AG08396 (cell line): ENCODE data around the gene RPL23.
A peak's percentile ranks its signal among the peaks of the same experiment; 100 is the strongest.

Experiments
- DNase-seq: peaks from one replicate; pipeline ENCODE4 v3.0.0; 2012; ENCODE audit warnings: low spot score, mixed read lengths

The RPL23 gene

DNA sequence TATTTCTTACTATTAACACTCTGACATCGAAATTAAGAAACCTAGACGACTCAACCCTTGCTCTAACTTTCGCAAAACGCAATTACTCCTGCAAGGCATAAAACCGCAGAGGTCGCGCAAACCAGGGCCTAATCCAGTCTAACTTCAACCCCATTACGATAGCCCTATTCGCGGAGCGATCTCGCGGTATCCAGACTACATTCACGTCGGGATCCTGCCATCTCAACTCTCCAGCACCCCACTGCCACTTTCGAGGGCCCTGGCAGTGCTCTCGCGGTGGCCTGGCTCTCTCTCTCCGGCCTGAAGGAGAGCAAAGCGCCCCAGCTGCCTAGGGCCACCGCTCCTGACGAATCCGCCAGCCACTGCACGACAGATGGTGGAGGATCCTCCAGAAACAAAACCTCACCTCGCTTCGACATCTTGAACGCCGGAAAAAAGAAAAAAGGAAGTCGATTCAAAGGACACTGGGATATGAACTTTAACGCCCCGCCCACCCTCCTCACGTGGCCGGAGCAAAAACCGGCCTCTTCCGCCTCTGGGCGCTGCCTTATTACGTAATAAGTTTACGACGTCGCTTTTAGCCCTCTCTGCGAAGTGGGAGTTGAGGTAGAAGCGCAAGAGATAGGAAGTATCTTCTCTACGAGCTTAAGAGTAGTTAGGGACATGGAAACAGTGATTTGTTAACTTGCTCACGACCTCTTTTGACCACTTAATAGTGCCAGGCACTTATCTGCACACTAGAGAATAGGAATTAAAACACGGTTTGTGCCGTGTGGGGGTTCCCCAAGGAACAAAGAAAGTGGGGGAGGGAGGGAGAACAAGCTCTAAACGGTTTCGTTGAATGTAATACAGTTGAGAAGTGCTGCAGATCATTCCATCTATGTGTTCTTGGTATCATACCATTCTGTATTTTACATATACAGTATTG, at the start of gene RPL23:
TSS of gene RPL23 (minus strand) at position 430 of the 928 bp plus-strand sequence. CDS start at position 419, 11 bp downstream.
- peak; percentile 90 for DNase-seq

DNA sequence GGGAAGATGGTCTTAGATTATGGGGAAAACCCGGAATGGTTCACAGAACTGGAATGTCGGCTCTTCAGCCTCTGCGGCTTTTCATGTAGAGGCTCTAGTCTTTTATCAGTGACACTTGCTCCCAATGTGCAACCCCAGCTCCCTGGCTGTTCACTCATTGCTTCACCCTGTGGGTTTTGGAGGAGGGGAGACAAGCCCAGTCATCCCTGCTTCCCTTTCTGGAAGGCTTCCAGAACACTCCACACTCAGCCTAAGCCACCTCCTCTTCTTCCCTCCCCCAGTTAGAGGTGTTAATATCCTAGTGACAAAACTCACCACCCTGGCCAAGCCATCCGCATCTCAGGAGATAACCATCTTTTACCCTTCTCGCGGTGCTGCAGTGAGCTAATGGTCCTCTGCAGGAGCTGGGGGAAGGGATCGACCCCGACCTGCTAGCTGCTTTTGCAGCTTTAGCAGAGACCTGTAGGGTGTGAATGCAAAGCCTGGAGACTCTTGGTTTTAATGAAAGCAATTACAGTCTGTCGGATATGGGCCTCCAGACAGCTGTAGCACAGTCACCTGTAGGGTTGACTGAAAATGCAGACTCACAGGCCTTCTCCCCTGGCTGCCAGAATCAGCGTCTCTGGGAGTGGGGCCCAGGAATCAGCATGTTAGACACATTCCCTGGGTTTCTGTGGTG, 47.6 kb upstream of the RPL23 start:
- peak; percentile 92 for DNase-seq

DNA sequence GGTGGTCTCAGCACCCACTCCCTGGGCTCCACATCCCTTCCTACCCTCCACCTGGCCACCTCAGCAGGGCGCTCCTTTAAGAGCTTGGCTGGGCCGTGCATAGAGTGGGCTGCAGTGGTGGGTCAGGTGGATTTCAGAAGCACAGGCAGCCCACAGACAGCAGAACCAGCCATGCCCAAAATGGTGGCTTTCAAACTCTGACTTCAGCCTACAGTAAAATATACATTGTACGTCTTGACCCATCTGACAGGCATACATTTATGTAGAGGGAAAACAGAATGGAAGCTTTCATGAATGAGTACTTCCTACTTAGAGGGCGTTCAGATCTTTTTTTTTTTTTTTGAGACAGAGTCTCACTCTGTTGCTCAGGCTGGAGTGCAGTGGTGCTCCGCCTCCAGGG, 45.9 kb upstream of the RPL23 start:
- DNase-seq, result no peak

DNA sequence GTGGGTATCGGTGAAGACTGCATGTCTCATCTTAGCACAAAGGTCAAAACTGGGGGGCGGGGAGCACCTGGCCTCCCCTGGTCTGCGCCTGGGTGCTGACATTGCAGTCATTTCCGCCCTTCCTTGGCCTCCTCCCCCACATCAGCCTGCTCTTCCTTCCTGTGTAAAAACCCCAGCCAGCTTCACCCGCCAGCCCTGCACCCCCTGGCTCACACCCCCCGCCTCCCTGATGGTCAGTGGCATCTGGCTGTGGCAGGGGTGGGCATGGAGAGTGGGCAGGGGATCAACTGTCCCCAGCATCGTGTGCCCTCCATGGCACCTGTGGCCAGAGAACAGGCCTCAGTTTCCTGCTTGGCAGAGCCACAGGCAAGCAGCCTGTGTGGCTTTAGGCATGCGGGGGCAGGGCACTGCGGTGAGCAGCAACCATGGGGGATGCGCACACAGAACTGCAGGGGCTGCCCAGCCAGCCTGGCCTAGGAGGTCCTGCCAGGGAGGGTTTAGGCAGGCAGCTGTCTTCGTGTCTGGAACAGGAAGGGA, 45.4 kb upstream of the RPL23 start:
- no peak for DNase-seq

DNA sequence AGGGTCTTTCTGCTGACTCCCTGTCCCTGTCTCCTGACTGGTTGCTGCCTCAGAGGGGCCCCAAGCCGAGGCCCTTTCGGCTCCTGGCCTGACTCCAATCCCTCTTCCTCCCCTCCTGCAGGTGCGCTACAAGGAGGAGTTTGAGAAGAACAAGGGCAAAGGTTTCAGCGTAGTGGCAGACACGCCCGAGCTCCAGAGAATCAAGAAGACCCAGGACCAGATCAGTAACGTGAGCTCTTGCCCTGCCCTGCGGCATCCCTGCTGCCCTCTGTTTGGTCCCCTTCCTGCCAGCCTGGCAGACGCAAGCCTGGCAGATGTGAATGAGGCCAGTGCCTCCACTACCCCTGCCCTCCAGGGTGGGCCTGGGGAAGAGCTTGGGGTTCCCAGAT, 44.8 kb upstream of the RPL23 start:
- DNase-seq, result no peak

DNA sequence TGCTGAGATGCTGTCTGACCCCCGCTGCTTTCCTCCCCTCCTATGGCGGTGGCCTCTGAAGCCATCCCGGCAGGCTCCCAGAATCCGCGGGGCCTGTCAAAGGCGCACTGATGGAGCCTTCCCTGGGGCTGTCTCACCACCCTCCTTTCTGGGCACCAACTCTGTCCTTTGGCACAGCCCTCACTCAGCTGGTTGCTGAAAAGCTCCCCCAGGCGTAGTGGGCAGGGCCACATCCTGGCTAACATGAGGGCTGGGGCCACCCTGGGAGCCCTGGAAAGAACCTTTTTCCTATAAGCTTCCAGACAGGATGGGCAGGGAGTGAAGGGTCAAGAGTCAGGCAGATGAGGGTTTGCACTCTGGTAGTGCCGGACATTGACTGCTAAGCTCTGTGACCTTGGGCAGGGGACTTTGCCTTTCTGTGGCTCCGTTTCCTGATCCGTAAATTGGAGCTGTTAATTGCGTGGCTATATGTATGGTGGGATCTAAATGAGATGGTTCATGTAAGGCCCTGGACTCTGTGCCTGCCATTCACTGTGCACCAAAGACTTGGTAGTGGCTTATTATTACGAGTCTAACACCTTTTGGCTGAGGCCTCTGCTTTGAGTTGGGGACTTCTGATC, 44.3 kb upstream of the RPL23 start:
- no peak for DNase-seq

DNA sequence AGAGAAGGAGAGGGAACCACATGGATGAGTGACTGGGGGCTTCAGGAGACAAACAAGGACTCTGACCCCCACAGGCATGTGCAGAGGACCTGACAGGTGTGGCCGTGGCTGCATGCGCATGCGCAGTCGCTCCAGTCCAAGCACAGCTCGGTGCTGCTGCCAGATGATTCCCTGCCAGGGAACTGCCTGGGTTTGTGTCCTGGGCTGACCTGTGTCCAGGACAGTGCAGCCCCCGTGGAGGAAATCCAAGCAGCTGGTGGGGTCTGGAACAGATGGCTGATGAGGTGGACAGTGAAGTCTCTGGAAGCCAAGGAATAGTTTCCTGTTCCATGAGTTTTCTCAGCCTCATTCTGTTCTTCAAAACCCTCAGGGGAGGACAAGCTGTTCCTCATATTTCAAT, 43.7 kb upstream of the RPL23 start:
- no peak for DNase-seq

DNA sequence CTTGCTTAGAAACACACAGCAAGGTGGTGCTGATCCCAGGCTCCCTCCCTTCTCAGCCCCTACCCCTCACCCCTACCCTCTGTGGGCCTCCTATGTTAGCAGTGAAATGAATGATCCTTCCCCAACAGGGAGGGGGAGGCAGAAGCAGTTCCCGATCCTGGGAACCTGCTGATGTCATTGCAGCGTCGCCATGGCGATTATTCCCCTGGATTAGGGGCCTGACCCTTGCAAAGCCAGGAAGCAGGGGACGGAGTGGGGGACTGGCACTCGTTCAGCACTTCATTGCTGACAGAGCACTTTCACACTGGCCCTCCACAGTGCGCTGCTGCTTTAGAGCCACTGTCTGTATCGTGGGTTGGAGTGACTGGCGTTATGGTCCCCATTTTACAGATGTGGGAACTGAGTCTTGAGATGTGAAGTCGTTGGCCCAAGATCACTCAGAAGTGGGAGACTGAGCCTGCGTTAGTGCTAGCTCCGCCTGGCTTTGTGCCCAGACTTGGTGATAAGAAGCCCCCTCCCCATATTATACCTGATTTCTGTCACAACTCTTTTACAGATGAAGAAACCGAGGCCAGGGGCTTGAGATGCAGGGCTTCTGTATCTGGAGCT, 42.9 kb upstream of the RPL23 start:
- no peak for DNase-seq

DNA sequence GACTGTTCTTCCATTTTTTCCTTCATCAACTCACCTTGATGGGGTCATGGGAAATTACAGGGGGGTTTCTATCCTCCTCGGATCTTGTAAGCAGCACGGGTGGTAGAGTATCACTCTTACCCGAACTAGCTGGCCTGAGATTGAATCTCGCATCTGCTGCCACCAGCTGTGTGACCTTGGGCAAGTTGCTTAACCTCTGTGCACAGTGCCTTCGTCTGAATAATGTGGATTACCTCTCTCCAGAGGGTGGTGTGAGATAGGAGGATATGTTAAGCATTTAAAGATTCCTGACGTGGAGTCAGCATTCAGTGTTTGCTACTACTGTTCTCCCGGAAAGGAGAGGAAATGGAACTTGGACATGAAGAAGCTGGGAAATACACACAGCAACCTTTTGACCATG, 40.8 kb upstream of the RPL23 start:
- no peak for DNase-seq

DNA sequence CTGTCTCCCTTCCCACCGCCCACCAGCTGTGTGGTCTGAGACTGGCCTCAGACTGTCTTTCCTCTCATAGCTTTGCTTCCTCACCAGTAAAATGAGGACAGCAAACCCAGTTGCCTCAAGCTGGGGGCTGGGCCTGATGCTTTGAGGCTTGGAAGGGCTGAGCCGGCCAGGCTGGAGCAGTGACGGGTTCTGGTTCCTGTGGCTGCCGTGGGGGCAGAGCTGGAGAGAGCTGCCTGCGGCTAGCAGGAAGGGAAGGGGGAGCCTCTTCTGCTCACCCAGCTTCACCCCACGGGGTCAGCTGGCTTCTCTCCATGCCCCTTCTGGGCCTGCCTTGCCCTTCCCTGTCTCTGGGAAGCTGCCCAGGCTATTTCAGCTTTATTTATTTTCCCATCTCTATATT, 40.1 kb upstream of the RPL23 start:
- DNase-seq, result no peak

DNA sequence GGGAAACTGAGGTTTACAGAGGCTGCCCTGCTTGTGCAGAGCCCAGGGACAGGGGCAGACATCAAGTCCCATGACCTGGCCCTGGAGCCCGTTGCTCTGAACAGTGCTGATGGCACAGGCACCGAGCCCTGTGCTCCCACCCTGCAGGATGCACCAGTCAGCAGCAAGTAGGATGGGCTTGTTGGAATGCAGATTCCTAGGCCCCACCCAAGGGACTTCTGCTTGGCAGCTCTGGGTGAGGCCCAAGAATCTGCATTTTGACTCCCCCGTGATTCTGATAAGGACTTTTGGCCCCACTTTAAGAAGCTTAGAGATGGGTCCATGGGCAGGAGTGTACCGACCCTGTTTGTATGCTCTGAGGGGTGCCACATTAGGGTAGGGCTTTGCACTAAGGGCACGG, 39.6 kb upstream of the RPL23 start:
- DNase-seq, result no peak

DNA sequence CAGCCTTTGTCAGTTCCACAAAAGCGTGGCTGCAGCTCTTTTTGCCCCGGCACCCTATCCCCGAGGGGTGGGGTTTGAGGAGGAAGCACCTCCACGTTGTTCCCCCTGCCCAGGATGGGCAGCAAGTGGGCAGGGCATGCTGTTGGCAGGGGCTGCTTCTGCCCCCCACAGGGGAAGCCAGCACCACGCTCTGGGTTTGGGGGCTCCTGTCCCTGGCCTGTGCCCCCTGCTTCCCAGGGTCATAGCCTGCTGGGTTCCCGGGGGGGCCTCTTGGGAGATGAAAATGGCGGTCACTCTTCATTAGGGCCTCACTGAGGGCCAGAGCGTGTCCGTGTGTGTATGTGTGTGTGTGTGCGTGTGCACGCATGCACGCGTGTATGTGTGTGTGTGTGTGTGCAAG, 39.1 kb upstream of the RPL23 start:
- no peak for DNase-seq

DNA sequence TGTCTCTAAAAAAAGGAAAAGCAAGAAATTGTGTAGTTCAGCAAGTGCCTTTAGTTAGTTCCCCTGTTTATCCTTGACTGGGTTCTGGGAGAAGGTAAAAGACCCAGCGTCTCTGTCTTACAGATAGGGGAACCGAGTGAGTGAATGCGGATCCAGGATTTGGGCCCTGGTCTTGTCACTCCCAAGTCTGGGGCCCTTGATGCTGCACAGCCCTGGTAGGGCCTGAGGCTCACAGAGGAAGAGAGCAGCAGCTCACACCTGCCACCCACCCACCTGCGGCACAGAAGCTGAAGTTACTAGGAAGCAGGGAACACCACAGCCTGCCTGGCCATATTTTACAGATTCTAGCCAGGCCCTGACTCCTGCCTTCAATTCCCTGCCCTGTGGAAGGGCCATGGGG, 38.6 kb upstream of the RPL23 start:
- no peak for DNase-seq

DNA sequence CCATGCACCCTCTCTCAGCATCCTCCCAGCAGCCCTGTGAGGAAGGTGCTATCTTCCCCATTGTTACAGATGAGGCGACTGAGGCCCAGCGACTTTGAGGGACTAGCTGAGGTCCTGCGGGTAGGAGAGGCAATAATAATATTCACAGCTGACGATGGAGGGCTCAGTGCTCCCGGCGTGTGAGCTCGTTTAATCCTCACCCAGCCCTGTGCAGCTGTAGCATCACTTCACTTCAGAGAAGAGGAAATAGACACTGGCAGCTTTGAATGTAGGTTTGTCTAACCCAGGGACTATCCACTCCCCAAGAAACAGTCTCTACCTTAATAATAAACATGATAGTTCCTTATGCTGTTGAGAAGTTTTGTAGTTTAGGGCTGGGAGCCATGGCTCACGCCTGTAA, 37.9 kb upstream of the RPL23 start:
- no peak for DNase-seq

DNA sequence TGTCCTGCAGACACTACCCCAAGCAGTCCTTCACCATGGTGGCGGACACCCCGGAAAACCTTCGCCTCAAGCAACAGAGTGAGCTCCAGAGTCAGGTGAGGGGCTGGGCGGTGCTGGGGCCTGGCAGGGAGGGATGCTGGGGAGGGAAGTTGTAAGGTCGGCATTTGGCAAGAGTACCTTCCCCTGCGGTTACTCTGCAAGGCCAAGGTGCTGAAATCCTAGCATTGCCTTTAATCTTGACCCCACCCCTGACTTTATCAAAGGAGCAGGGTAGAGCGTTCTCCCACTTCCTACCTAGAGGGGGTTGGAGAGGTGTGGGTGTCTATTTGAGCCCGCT, 36.9 kb upstream of the RPL23 start:
- DNase-seq, result no peak

DNA sequence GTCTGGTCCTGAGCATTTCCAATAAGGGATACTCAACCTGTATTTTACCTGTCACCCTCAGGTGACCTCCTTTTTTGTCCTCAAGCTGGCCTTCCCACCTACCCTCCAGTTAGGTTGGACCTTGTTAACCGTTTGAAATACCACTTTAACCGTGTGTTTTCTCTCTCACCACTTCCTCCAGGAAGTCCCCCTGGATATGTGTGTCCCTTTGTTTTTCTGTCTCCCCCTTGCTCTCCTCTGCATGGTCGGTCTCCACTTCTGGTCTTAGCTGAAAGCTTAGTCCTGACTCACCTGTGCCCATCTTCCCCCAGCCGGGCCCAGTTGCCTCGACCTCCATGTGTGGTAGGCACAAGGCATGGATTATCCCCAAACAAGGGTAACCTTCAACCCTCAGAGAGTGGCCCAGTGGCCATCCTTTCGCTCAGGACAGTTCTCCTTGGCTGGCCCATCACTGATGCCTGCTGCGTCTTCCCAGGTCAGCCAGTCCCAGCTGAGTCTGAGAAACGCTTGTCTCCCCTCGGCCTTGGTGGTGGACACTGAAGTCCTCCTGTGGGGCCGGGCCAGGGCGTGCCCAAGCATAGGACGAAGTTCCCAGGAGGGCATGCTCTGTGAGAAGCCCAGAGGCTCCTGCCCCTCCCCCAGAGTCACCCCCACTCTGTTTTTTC, 36.4 kb upstream of the RPL23 start:
- no peak for DNase-seq

DNA sequence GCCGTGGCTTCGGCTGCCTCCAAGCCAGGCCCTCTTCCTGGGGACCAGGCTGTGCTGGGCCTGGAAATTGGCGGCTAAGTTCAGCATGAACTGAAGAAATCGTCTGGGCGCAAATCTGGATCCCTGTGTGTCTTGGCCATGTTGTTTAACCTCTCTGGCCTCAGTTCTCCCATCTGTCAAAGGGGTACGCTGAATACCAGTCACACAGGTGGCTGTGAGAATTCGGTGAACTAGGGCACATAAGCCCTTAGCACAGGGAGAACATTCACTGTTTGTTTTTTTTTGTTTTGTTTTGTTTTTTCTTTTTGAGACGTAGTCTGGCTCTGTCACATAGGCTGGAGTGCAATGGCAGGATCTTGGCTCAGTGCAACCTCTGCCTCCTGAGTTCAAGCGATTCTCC, 35.3 kb upstream of the RPL23 start:
- no peak for DNase-seq

DNA sequence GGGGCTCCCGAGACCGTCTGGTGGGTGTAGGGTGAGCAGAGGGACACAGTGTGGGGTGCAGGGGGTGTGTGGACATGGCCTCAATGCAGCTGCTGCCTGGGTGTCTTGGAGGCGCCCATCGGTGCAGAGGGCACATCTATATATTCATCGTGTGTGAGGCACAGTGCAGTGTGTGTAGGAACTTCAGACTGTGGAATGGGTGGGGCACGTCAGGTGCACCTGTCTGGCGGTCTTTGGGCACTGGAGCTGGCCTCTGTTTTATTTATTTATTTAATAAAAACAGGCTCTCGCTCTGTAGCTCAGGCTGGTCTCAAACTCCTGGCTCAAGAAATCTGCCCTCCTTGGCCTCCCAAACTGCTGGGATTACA, 33.1 kb upstream of the RPL23 start:
- DNase-seq, result no peak

DNA sequence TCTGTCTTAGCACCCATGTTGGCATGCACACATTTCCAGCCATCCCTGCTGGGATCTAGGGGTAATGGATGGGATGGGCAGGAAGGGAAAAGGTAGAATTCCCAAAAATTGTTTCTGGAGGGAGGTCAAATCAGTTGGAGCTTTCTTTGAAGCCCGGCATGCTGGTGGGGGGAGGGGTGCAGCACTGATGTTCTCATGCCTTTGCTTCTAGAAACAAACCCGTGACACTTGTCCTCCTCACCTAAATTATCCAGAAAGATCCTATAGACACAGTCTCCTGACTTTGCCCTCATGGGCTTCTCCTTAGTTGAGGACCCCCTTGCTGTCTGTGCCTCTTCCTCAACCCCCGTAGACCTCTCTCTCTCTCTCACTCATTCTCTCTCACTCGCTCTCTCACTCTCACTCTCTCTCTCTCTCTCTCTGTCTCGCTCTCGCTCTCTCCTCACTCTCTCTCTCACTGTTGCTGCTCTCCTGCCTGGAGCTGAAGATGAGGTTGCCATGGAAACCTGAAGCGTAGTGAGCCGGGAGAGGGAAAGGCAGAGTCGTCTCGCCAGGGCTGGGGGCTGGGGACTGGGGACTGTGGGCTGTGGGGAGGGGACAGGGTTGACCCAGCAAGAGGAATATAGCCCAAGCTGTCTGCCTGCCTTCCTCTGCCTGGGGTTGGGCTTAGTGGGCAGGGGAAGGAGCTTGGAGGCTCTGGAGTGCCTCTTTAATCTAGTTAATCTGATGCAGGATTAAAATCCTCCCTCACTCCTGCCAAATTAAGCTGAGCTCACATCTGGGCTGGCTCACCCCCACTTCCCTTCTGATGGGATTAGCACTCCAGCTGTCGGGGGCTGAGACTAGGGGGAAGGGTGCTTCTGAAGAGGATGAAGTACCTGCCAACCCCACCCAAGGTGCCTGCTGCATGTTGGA, 32.5 kb upstream of the RPL23 start:
- DNase-seq, result no peak

DNA sequence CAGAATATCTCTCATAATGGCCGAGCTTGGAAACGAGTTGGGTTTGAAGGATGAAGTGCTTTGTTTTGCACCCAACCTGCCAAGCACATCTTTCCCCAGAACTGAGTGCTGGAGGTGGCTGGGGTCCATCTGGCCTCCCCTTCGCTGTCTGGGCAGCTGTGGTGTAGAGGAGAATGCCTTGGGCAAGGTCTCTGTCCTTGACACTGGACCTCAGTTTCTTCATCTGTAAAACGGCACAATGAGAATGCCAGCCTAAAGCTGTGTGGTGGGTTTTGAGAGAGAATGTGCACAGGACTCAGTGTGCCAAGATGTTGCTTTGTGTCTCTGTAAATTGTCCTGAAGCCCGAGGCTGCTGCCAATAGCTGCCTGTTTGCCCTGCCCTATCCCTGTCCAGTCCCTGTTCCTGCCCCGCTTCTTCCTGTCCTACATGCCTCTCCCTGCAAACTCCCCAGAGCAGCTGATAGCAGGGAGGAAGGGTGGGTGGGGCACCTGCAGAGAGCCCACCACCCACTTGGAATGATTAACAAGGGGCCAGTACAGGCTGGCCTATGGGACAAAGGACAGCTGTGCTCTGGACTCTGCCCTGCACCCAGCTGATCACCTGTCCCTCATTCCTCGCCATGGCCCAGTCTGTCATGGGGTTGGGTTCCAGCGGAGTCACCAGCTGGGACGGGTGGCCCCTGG, 31.7 kb upstream of the RPL23 start:
- no peak for DNase-seq
